ENCODE results near the gene IGLL5.
A peak's percentile ranks its signal among the peaks of the same experiment; 100 is the strongest.
"Not testable (repeated sequence)": the region's sequence is repeated elsewhere in the genome, so short reads cannot be mapped to it uniquely, and the experiment has no call there.

The IGLL5 gene

DNA sequence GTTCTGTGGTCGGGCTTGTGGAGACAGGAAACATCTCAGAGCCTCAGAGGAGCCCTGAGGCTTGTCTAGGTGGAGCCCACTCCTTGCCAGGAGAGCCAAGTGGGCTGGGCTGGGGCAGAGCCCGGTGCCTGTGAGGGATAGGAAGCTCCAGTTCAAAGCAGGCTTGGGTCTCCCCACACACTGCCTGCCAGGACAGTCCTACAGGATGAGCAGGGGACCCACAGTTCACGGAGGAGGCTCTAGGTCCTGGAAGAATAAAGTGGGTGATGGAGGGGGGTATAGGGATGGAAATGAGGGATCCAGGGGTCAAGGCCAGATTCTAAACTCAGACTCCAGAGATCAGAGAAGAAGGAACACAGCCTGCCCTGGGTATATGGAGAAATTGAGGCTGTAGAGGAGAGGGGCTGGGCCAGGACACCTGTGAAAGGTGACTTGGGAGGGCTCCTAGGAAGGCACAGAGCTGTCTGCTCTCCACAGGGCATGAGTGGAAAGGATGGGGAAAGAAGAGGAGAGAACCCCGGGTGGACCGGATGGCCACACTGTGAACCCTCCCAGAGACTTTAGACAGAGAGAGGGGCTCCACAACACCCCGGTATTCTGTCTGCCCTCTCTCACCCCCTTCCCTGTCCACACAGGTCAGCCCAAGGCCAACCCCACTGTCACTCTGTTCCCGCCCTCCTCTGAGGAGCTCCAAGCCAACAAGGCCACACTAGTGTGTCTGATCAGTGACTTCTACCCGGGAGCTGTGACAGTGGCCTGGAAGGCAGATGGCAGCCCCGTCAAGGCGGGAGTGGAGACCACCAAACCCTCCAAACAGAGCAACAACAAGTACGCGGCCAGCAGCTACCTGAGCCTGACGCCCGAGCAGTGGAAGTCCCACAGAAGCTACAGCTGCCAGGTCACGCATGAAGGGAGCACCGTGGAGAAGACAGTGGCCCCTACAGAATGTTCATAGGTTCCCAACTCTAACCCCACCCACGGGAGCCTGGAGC, 7.4 kb downstream of the IGLL5 start:
- TF ChIP-seq, protein P1, sequence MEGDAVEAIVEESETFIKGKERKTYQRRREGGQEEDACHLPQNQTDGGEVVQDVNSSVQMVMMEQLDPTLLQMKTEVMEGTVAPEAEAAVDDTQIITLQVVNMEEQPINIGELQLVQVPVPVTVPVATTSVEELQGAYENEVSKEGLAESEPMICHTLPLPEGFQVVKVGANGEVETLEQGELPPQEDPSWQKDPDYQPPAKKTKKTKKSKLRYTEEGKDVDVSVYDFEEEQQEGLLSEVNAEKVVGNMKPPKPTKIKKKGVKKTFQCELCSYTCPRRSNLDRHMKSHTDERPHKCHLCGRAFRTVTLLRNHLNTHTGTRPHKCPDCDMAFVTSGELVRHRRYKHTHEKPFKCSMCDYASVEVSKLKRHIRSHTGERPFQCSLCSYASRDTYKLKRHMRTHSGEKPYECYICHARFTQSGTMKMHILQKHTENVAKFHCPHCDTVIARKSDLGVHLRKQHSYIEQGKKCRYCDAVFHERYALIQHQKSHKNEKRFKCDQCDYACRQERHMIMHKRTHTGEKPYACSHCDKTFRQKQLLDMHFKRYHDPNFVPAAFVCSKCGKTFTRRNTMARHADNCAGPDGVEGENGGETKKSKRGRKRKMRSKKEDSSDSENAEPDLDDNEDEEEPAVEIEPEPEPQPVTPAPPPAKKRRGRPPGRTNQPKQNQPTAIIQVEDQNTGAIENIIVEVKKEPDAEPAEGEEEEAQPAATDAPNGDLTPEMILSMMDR (IDR thresholded peaks at IDR 0.05; ENCODE audit: borderline replicate concordance, insufficient read depth, low read depth, low read length) = no peak
- no peak overlapping the region for H3K4me3 ChIP-seq (ENCODE audit: low read depth, low read length)

DNA sequence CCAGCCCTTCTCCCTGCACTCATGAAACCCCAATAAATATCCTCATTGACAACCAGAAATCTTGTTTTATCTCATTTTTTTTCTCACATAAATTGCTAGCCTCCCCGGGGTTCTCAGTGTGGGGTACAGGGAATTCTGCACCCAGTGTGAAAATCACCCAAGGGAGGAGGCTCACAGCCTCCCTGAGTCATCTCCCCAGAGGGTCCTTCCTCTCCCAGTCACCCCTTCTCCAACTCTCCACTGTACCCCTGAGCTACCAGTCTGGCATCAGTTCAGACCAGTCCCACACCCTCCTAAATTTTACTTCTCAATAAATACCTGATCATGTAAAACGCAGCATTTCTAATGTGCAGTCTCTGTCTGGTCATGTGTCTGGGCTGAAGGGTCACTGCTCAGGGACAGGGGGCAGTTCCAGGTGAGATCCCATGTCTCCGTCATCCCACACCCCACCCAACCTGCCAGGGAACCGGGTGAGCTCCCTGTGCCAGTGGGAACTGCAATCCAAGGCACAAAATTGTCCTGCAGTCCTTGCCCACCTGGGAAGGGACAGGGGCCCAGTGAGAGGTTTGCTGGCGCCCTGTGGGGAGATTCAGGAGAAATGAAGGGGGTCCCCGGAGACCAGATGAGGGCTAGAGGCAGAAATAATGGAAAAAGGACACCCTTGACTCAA, 8.3 kb downstream of the IGLL5 start:
- TF ChIP-seq, protein P1 (IDR thresholded peaks at IDR 0.05; ENCODE audit: borderline replicate concordance, insufficient read depth, low read depth, low read length) = no peak
- no peak overlapping the region for H3K4me3 ChIP-seq (ENCODE audit: low read depth, low read length)

DNA sequence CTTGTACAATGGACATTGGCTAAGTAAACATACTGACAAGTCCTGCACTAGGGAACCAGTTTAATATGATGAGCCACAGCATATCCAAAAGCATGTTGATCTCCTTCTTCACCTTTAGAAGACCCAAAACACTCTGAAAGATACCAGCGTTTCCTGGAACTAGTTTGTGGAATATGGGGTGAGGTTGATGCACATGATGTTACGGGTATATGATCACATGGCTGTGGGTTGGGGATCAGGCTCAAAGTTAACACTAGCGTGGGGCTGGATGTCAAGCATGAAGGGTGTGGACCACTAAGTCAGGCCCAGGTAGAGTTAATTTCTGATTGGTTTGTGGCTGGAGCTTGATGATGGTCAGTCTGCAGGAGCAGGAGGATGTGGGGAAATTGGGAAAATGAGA, 9.0 kb downstream of the IGLL5 start:
- TF ChIP-seq, protein P1 (IDR thresholded peaks at IDR 0.05; ENCODE audit: borderline replicate concordance, insufficient read depth, low read depth, low read length) = no peak
- H3K4me3 ChIP-seq (ENCODE audit: low read depth, low read length) = no peak overlapping the region

GRCh38 chr22:22897091-22897490, 9.5 kb downstream of the IGLL5 start:
- H3K4me3 ChIP-seq (ENCODE audit: low read depth, low read length) = no peak overlapping the region
- TF ChIP-seq, protein P1 (IDR thresholded peaks at IDR 0.05; ENCODE audit: borderline replicate concordance, insufficient read depth, low read depth, low read length) = no peak

- TF ChIP-seq, protein P1 (IDR thresholded peaks at IDR 0.05; ENCODE audit: borderline replicate concordance, insufficient read depth, low read depth, low read length) = no peak
- H3K4me3 ChIP-seq (ENCODE audit: low read depth, low read length) = no peak overlapping the region
These were observed 10.3 kb downstream of the IGLL5 start for GRCh38 chr22:22897947-22898346.

DNA sequence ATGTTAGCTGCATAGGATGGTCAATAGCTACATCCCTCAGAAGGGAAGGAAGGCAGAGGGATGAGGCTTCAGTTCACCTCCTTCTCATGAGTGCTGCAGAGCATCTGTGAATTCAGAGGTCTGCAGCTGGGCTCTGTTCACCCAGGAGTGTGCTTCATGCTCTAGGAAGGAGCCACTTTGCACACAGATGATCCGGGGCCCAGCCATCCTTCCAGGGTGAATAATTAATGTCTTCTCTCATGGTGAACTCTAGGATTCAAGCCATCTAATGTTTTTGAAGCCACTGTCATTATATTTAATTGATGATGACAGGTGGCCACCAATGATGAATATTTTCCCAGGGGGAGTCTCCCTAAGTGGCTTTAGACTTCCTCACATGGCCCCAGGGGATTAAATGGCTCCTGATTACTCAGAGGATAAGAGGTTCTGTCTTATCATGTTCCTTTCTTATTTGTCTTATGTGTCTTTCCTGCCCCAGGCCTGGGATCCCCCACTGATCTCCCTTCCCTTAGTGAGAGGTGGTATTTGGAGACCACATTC, 10.9 kb downstream of the IGLL5 start:
- H3K4me3 ChIP-seq (ENCODE audit: low read depth, low read length) = not testable (repeated sequence)

DNA sequence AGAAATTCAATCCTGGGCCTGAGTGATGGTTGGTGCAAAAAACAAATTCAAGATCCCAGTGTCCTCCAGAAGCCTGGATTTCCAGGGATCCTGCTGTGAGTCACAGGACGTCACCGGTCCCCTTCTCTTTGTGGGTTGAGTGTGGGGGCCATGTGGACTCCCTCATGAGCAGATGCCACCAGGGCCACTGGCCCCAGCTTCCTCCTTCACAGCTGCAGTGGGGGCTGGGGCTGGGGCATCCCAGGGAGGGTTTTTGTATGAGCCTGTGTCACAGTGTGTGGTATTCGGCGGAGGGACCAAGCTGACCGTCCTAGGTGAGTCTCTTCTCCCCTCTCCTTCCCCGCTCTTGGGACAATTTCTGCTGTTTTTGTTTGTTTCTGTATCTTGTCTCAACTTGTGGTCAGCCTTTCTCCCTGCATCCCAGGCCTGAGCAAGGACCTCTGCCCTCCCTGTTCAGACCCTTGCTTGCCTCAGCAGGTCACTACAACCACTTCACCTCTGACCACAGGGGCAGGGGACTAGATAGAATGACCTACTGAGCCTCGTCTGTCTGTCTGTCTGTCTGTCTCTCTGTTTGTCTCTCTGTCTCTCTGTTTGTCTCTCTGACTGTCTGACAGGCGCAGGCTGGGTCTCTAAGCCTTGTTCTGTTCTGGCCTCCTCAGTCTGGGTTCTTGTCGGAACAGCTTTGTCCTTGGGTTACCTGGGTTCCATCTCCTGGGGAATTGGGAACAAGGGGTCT, 11.9 kb downstream of the IGLL5 start:
- peak overlapping the region; percentile 5 for H3K4me3 ChIP-seq (ENCODE audit: low read depth, low read length)

DNA sequence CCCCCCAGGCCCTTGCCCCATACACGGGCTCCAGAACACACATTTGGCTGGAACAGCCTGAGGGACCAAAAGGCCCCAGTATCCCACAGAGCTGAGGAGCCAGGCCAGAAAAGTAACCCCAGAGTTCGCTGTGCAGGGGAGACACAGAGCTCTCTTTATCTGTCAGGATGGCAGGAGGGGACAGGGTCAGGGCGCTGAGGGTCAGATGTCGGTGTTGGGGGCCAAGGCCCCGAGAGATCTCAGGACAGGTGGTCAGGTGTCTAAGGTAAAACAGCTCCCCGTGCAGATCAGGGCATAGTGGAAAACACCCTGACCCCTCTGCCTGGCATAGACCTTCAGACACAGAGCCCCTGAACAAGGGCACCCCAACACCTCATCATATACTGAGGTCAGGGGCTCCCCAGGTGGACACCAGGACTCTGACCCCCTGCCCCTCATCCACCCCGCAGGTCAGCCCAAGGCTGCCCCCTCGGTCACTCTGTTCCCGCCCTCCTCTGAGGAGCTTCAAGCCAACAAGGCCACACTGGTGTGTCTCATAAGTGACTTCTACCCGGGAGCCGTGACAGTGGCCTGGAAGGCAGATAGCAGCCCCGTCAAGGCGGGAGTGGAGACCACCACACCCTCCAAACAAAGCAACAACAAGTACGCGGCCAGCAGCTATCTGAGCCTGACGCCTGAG, 13.1 kb downstream of the IGLL5 start:
- H3K4me3 ChIP-seq (ENCODE audit: low read depth, low read length) = peak overlapping the region; percentile 43

Measured in GM12875 (cell line).